ENCODE measurements around the gene NSUN4.
"Not testable (repeated sequence)": the region's sequence is repeated elsewhere in the genome, so short reads cannot be mapped to it uniquely, and the experiment has no call there.

The NSUN4 gene

DNA sequence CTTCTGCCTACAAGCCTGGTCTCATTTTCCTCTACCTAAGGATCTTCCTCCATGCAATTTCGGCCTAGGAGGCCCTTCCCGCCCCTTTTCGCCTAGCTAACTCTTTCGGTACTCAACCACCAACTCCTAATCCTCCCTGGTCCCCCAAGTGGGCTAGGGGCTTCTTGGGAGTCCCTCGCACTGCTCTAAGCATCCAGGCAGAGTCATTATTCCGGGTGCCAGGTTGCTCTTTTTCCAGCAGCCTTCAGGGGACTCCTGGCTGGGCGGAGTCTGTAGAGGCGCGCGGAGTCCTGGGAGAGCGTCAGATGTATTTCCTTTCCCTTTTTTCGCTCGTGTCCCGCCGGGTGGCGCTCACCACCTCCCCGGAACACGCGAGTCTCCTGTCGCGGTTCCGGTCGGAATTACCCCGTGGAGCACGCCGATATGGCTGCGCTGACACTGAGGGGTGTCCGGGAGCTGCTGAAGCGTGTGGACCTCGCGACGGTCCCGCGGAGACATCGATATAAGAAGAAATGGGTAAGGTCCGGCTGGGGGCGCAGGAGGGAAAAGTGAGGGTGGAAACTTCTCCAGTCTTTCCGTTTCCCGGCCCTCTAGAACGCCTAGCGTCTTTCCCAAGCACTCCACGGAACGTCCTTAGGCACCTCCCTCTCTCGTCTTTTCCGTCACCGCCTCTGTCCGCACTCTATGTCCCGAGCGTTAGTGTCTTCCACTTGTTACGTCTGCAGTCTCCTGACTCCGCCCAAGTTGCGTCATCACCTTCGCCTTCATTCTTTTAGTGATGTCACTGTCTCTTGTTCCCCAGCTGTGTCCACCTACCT lies at the start of gene NSUN4:
Gene NSUN4 (plus strand): TSS at position 404 of the 818 bp plus-strand sequence. CDS start 20 bp downstream, at position 424.
- DNase-seq: peak; percentile 94

DNA sequence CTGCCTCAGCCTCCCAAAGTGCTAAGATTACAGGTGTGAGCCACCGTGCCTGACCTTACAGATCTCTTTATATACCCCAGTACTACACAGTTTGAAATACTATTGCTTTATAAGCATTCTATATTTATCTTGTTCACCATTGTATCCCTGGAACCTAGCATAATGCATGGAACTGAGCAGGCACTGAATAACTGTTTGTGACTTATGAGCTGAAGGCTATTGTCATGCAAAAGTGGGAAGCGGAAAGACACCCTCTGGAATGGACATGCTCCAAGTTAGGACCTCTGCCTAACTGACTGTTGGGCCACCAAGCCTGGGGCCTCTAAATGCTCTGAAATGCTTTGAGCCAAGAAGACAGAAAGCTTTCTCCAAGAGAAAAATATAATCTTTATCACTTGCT lies 45.3 kb upstream of the NSUN4 start:
- DNase-seq: no peak

DNA sequence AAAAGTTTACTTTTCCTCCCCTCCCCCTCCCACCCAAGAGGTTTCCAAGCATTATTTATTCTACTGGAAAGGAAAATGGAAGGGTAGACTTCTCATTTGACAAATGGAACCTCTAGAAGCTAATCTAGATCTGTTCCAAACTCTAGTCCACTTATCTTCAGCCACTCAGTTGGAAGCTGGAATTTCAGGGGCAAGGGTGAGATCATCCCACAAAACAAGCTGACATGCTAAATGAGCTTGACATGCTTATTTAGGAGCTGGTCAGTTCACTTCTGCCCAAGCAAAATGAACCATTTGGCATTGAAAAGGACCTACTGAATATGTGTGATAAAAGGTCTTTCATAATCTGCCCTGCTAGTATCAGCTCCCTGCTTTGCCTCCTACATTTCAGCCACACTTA lies 42.2 kb upstream of the NSUN4 start:
- no peak for DNase-seq

DNA sequence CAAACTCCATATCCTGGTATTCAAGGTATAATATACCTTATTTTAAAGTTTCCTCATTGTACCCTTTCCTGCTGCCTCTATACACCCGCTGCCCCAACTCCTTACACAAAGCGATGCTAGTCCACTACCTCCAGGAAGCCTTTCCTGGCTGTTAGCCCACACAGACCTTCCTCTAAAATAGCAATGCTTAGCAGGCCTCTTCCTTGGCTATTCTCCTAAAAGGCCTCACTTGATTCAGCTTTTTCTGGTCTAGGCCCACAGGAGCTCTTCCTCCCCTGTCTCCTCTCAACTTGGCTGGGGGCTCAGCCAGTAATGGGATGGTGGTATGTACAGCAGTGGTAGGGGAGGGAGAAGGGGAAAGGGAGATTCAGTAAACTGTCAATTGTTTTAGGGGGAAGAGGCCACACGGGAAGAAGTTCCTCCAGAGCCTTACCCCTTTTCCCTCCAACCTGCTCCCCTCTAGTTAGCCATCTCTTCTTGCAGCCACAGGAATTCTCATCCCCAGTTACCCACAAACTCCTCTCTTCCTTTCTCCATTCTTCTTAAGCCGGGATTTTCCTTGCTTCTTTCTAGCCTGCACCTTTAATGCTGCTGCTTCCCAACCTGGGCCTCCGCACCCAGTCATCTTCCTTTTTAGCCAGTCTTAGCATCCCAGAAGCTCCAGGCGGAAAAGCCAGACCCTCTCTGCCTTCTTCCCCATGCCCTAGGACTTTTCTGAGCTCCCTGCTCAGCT lies 39.8 kb upstream of the NSUN4 start:
- no peak for DNase-seq

DNA sequence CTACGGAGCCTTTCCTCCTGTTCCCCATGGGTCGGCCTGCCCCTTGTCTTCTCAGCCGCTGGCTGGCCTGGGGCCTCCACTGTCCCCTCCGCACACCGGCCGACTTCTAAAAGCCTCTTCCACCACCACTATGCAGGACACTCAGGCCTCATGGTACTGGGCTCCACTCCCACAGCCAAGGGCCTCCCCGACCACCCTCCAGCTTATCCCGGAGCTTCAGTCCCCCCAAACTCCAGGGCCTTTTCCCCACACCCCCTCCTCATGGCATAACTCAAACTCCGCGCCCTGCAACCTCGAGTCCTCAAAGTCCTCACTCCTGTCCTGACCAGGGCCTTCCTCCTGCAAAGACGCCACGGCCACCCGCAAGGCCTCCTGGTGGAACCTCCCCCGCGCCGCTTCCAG lies 39.2 kb upstream of the NSUN4 start:
- peak; percentile 49 for DNase-seq

DNA sequence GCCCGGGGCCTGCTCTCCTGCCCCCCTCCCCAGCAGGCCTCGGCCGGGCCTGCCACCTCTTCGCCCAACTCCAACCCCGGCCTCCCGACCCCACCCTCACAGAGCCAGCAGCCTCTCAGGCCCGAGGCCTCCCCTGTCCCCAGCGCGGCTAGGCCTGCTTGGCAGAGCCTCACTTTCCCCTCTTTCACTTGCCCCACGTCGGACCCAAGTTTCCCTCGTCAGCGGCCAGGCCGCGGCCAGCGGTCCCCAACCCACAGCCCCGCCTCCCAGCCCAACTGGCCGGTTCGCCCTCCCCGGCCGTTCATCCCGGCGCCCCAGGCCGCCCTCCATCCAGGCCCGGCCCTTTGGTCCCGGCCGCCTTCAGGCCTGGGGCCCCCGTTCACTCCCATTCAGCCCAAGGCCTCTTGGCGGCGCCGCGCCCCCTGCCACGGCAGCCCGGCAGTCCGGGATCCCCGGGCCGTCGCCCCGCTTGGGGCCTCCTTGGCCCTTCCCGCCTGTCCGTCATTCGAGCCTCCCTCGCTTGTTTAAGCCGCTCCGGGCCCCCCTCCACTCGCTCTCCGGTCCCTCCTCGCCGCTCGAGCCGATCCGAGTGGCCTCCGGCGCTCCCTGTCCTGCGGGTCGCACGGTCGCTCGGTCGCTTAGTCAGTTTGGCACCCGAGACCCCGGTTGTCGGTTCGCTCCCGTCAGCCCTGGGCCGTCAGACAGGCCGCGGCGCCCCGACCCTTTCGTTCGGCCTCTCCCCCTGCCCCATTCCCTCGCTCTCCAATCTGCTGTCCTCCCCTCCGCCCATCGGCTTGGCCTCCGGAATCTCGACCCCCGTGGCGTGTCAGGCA lies 38.6 kb upstream of the NSUN4 start:
- peak; percentile 78 for DNase-seq

DNA sequence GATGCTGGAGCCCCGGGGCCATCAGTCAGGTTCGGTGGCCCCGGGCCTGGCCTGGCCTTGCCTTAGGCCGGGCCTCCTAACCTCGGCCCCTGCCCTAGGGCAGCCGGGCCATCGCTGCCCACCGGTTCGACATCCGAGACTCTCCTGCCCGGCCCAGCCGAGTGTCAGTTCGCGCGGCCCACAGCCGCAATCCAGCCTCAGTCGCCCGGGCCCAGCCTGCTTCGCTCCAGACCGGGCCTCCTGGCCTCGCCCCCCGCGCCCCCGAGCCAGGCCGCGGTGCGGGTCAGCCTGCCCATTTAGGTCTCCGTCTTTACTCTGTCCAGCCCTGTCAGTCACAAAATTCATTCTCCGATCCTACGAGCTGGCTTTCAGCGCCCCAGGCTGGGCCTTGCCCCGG lies 38.0 kb upstream of the NSUN4 start:
- DNase-seq: no peak

DNA sequence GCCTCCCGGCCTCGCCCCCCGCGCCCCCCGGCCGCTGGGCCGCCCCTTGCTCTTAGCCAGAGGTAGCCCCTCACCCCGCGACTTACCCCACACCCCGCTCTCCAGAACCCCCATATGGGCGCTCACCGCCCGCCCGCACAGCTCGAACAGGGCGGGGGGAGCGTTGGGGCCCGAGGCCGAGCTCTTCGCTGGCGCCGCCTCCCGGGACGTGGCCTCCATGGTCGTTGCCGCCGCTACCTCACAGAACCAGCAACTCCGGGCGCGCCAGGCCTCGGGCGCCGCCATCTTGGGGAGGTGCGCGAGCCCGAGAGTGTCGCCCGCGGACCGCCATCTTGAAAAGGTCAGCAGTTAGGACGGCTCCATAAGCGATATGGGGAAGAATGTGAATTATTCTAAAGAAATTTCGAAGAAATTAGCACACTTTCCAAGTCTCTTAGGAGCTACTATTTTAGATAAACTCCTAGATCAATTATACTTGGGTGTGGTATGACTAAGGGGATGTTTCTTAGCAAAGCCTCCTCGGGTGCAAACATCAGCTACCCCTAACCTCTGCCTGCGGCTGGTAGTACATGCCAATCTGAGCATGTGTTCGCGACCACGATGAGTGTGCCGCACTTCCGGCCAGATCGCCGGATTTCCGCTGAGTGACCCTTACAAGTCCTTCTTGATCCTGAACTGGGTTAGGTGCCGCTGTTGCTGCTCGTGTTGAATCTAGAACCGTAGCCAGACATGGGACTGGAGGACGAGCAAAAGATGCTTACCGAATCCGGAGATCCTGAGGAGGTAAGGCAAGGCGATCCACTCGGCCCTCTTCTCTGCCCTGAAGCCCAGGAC lies 37.4 kb upstream of the NSUN4 start, which contains the start of the genes LRRC41 and UQCRH:
Gene LRRC41 (minus strand): TSS at position 579 of the 834 bp plus-strand sequence. CDS start 294 bp downstream, at position 285.
Gene UQCRH (plus strand): TSS at position 661 of the 834 bp plus-strand sequence. CDS start 69 bp downstream, at position 730.
- peak; percentile 96 for DNase-seq

DNA sequence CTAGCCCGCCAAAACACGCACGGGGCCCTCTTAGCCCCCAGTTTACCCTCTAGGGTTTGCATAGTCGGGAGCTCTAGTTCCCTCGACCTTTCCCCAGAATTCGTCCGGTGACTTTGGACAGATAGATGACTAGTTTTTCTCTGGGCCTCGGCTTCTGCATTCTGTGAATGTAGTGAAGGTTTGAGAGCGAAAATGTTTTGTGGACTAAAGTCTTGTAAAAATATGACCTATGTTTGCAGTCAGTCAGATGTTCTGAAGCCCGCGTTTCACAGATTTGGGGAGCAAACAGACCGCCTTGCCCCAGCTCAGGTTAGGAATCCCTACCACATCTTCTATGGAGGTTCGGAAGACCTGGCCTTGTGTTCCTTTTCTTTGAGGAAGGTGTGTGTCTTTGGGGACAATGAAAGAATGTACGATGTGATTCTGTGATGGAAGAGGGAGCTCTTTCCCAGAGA lies 36.7 kb upstream of the NSUN4 start:
- DNase-seq: no peak

DNA sequence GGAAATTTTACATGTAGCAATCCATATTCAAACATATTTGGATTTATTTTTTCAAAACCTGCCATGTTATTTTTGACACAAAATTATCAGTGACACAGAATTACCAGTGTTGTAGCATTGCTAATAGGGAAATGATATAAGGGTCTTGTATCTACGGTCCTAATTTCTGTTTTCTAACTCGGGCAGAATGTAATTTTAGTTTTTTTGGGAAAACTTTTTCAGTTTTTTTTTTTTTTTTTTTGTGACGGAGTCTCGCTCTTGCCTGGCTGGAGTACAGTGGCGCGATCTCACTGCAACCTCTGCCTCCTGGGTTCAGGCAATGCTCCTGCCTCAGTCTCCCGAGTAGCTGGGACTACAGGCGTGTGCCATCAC lies 34.5 kb upstream of the NSUN4 start:
- DNase-seq: no peak

DNA sequence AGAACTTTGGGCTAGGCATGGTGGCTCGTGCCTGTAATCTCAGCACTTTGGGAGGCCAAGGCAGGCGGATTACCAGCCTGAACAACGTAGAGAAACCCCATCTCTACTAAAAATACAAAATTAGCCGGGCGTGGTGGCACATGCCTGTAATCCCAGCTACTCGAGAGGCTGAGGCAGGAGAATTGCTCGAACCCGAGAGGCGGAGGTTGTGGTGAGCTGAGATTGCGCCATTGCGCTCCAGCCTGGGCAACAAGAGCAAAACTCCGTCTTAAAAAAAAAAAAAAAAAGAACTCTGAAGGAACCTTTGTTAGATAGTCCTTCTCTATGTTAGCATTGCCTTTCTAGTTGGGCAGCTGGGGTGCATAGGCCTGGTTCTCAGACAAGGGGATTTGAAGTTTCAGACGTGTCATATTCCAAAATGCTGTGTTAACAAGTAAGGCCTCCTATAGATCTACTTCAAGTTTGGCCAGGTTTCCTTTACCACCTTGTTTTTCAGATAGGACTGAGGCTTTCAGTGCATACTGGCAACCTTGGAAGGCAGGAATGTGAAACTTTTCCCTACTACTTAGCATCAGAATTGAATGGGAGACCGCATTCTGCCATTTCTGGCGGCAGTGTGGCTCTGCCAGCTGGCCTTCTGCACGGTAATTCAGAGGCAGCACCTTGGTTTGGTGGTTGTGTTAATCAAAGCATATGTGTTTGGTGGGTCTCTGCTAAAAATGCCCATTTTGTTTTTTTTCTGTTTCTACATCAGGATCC lies 31.0 kb upstream of the NSUN4 start:
- DNase-seq: no peak

DNA sequence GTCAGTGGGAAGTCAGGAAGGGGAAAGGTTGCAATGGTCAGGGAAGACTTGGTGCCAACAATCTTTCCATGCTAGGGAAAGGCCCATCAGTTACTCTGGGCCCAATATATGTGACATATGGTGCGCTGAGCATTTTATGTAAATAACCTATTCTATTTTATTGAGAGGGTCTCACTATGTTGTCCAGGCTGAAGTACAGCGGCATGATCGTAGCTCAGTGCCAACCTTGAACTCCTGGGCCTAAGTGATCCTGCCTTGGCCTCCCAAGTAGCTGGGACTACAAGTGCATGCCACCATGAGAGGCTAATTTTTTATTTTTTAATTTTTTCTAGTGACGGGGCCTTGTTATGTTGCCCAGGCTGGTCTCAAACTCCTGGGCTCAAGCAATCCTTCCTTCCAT lies 30.3 kb upstream of the NSUN4 start:
- no peak for DNase-seq

DNA sequence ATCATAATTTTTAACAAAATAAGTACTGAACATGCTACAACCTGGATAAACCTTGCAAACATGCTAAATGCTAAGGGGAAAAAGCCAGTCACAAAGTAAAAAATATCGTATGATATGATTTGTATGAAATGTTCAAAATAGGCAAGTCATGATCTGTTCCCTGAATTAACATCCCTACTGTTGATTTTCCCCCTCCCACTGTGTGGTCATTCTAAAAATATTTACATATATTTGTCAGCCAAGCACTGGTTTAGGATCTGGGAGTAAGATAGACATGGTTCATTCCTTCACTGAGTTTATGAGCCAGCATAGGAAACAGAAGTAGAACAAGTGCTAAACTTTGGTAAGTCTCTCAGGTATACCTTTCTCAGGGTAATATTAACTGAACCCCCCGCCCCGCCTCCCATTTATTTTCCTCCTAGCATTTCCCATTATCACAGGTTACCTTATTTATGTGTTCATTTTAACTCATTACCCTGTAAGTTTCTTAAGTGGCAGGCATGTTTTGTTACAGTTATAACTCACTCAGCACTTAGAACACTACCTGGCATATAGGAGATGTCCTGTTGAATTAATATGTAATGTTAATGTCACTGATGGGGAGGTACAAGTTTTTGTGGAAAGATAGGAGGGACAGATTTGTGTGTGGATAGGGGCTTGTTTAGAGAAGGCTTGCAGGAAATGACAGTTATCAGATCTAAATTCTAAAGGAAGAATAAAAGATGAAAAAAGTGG lies 24.8 kb upstream of the NSUN4 start:
- no peak for DNase-seq

DNA sequence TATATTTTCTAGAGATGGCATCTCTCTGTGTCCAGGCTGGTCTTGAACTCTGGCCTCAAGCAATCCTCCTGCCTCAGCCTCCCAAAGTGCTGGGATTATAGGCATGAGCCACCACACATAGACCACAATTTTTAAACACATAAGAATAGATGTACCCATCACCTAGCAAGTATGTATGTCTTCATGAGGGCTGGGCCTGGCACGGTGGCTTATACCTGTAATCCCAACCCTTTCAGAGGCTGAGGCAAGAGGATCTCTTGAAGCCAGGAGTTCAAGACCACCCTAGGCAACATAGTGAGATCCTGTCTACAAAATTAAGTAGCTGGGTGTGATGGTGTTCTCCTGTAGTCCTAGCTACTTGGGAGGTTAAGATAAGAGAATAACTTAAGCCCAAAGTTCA lies 23.3 kb upstream of the NSUN4 start:
- no peak for DNase-seq

DNA sequence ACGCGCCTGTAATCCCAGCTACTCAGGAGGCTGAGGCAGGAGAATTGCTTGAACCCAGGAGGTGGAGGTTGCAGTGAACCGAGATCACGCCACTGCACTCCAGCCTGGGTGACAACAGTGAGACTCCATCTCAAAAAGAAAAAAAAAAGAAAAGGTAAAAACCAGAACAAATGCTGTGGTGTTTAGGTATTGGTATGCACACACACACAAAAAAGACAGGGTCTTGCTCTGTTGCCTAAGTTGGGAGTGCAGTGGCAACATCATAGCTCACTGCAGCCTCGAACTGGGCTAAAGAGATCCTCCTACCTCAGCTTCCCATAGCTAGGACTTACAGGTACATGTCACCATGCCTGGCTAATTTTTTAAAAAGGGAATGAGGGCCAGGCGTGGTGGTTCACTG lies 21.3 kb upstream of the NSUN4 start:
- not testable (repeated sequence) for DNase-seq

DNA sequence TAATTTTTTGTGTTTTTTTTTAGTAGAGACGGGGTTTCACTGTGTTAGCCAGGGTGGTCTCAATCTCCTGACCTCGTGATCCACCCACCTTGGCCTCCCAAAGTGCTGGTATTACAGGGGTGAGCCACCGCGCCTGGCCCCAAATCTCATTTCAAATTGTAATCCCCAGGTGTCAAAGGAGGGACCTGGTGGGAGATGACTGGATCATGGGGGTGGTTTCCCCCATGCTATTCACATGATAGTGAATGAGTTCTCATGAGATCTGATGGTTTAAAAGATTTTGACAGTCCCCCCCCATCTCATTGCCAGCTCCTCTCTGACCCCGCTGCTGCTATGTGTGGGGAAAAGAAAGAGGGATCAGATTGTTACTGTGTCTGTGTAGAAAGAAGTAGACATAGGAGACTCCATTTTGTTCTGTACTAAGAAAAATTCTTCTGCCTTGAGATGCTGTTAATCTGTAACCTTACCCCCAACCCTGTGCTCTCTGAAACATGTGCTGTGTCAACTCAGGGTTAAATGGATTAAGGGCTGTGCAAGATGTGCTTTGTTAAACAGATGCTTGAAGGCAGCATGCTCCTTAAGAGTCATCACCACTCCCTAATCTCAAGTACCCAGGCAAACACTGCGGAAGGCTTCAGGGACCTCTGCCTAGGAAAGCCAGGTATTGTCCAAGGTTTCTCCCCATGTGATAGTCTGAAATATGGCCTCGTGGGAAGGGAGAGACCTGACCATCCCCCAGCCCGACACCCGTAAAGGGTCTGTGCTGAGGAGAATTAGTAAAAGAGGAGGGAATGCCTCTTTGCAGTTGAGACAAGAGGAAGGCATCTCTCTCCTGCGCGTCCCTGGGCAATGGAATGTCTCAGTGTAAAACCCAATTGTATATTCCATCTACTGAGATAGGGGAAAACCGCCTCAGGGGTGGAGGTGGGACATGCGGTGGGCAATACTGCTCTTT lies 20.4 kb upstream of the NSUN4 start:
- DNase-seq: not testable (repeated sequence)

DNA sequence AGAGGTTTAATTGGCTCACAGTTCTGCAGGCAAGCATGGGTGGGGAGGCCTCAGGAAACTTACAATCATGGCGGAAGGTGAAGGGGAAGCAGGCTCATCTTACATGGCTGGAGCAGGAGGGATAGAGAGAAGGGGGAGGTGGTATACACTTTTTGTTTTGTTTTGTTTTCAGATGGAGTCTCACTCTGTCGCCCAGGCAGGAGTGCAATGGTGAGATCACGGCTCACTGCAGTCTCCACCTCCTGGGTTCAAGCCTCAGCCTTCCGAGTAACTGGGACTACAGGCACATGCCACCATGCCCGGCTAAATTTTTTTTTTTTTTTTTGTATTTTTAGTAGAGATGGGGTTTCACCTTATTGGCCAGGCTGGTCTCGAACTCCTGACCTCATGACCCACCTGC lies 18.4 kb upstream of the NSUN4 start:
- not testable (repeated sequence) for DNase-seq

DNA sequence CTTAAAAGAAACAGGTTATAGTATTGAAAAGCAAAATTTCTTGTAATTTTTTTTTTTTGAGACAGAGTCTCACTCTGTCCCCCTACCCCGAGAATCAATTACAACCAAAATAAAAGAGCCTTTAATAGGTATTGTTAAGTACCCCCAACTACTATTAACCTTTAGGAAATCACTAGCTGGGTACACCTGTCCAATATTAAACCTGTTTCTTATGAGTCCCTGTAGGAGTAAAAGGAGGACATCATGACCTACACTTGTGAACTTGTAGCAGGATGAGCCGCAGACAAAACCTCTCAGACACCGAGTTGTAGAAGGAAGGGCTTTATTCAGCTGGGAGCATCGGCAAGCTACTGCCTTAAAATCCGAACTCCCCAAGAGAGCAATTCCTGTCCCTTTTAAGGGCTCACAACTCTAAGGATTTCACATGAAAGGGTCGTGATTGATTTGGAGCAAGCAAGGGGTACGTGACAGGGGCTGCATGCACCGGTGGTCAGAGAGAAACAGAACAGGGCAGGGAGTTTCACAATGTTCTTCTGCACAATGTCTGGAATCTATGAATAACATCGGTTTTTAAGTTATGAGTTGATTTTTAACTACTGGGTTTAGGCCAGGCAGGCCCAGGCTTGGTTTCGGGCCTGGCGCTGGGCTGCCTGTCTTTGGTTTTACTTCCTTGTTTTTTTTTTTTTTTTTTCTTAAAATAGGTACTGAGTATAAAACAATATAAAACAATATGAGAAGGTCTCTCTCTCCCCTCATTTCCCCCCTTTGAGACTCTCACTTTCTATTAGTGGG lies 15.1 kb upstream of the NSUN4 start:
- DNase-seq: not testable (repeated sequence)
